ENCODE data around the gene CXCR5. TPM values are rescaled to one million over a fixed set of nuclear protein-coding genes. Genes with fewer than 3 reads are reported as not detected.
A peak's percentile ranks its signal among the peaks of the same experiment; 100 is the strongest.

CXCR5 gene
- total and polyA plus RNA-seq, 10 of the 15 experiments (the other 5 are each of a cell fraction or from before 2014, with no cell fraction given), result 0.03 to 0.63 (median 0.25) TPM

DNA sequence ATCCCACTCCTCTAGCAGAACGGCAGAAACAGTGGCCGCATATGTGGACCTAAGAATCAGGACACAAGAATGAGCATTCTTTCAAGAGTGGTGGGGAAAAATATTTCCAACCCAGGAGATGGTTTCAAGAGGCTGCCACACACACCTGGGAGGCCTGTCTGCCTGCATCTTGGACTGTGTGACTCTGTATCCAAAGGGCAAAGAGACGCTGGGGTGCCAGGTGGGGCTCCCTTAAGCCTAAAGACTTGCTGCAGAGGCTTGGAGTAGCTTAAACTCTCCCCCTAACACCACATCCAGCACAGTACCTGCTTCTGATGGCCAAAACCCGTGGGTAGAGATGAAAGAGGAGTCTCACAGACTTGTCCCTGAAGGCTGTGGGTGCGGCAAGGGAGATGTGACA is 3.5 kb downstream of the CXCR5 start:
- no peaks in the 10 kb centered on the region for H3K9me3 ChIP-seq (replicated peaks; ENCODE audit: control insufficient read depth, insufficient read depth, low read length)
- peaks cover 48% of the 10 kb centered on the region for H3K4me1 ChIP-seq (ENCODE audit: control insufficient read depth, insufficient read depth, low read length)
- H2AFZ ChIP-seq (ENCODE audit: control insufficient read depth, low read depth, low read length), result no peak overlapping the region
- H3K27me3 ChIP-seq (replicated peaks in 1 of 2; ENCODE audit: control insufficient read depth in 2 of 2, insufficient read depth in 2 of 2, low read length in 1 of 2), result peaks cover 3 to 7% of the 10 kb centered on the region in 2 experiments; a peak in 2 of 4 replicates
- intact Hi-C loops (cut with micrococcal nuclease; ENCODE audit: unreplicated experiment), result no loop called here
- POLR2A ChIA-PET, result interaction anchor here (1.2 to 2.2 kb wide), 4 partner anchors 8 to 17 kb away, joined by 3 to 17 read pairs (median 4); no protein-coding TSS in a partner anchor
- H4K20me1 ChIP-seq (ENCODE audit: control insufficient read depth, insufficient read depth), result no peaks in the 10 kb centered on the region
- H3K36me3 ChIP-seq (ENCODE audit: control insufficient read depth in 2 of 2, insufficient read depth in 2 of 2, low read length in 1 of 2), result no peaks in the 10 kb centered on the region
- RAD21 ChIA-PET (ENCODE audit: unreplicated experiment), result interaction anchor here (1.0 to 4.8 kb wide), 8 partner anchors 10 to 98 kb away, joined by 3 to 66 read pairs (median 7); no protein-coding TSS in a partner anchor
- peak overlapping the region; percentile 23; the same call in 1 of the 2 replicates for H3K4me2 ChIP-seq (ENCODE audit: control insufficient read depth, insufficient read depth)
- H3K27ac ChIP-seq (ENCODE audit: control insufficient read depth, insufficient read depth), result no peak overlapping the region
- DNase-seq (ENCODE audit: low read depth, low spot score) (no peak), FAIRE-seq (no peak), ATAC-seq (peak; percentile 14)
- BruUV-seq (replicated peaks), result no TSS peak
- TF ChIP-seq YY1 (IDR thresholded peaks at IDR 0.05; ENCODE audit: low read depth, low read length) (no peak), WRNIP1 (IDR thresholded peaks at IDR 0.05; ENCODE audit: borderline replicate concordance, low read depth, low read length) (no peak), CREB1 (IDR thresholded peaks at IDR 0.05; ENCODE audit: low read depth) (no peak), TCF12 (IDR thresholded peaks at IDR 0.05; ENCODE audit: low read depth, low read length) (no peak), ATF7 (IDR thresholded peaks at IDR 0.05; ENCODE audit: low read depth) (no peak), RAD21 (IDR thresholded peaks at IDR 0.05; ENCODE audit: insufficient read depth, low read depth, low read length) (no peak), MTA2 (IDR thresholded peaks at IDR 0.05; ENCODE audit: low read depth) (no peak)
- TF ChIP-seq, protein P1, sequence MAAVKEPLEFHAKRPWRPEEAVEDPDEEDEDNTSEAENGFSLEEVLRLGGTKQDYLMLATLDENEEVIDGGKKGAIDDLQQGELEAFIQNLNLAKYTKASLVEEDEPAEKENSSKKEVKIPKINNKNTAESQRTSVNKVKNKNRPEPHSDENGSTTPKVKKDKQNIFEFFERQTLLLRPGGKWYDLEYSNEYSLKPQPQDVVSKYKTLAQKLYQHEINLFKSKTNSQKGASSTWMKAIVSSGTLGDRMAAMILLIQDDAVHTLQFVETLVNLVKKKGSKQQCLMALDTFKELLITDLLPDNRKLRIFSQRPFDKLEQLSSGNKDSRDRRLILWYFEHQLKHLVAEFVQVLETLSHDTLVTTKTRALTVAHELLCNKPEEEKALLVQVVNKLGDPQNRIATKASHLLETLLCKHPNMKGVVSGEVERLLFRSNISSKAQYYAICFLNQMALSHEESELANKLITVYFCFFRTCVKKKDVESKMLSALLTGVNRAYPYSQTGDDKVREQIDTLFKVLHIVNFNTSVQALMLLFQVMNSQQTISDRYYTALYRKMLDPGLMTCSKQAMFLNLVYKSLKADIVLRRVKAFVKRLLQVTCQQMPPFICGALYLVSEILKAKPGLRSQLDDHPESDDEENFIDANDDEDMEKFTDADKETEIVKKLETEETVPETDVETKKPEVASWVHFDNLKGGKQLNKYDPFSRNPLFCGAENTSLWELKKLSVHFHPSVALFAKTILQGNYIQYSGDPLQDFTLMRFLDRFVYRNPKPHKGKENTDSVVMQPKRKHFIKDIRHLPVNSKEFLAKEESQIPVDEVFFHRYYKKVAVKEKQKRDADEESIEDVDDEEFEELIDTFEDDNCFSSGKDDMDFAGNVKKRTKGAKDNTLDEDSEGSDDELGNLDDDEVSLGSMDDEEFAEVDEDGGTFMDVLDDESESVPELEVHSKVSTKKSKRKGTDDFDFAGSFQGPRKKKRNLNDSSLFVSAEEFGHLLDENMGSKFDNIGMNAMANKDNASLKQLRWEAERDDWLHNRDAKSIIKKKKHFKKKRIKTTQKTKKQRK (IDR thresholded peaks at IDR 0.05; ENCODE audit: low read depth, low read length), result no peak
- H3K4me3 ChIP-seq, result no peak overlapping the region
- H3K79me2 ChIP-seq (ENCODE audit: control insufficient read depth, insufficient read depth, low read length), result no peaks in the 10 kb centered on the region
- 42% methylated on average over 5 of the region's 5 CpGs for whole genome bisulfite sequencing (ENCODE audit: insufficient coverage, insufficient replicate concordance, low lambda C conversion rate, missing lambda C conversion rate)
- SMC1A ChIA-PET (ENCODE audit: uncharacterized antibody, unreplicated experiment), result interaction anchor here (0.7 to 1.6 kb wide), 4 partner anchors 35 to 117 kb away, joined by 3 to 4 read pairs (median 3); no protein-coding TSS in a partner anchor
- no peak overlapping the region for H3K9ac ChIP-seq (ENCODE audit: control insufficient read depth, insufficient read depth, low read length)
- in situ Hi-C loops (cut with MboI), result no loop called here
- CTCF ChIA-PET, result interaction anchor here (0.6 to 1.9 kb wide), 4 partner anchors 8 to 197 kb away, joined by 3 to 11 read pairs (median 9); no protein-coding TSS in a partner anchor
